GM23338 (cell line): ENCODE measurements around the gene ADAT2. TPM values are rescaled to one million over a fixed set of nuclear protein-coding genes. Genes with fewer than 3 reads are reported as not detected.

Source experiments
- ATAC-seq: fragments of 200-7000 bp; cut with Tn5 transposase; 3 replicates; pipeline ENCODE4 v1.9.1; 2020
- DNase-seq: peaks from one replicate; pipeline ENCODE4 v3.0.0-alpha.2; 2015; ENCODE audit warnings: low spot score
- H2AFZ ChIP-seq: fragments of 200-600 bp; sonication (generic); 2 replicates; pipeline ENCODE4 v1.8.0; 2016; ENCODE audit warnings: antibody characterized with exemption, mild to moderate bottlenecking, moderate library complexity
- H3F3A ChIP-seq: fragments of 200-600 bp; sonication (generic); replicated peaks from 2 replicates; pipeline ENCODE4 v1.8.0; 2017; ENCODE audit warnings: antibody characterized with exemption, mixed run types, low read depth
- H3K27ac ChIP-seq: fragments of 200-600 bp; sonication (generic); 2 replicates; pipeline ENCODE4 v1.6.1; 2016; ENCODE audit warnings: low read depth
- H3K27me3 ChIP-seq: fragments of 200-600 bp; sonication (generic); 2 replicates; pipeline ENCODE4 v1.8.0; 2016; ENCODE audit warnings: mild to moderate bottlenecking, mixed run types, moderate library complexity; ENCODE audit not compliant: insufficient read depth
- H3K36me3 ChIP-seq: fragments of 200-600 bp; sonication (generic); 2 replicates; pipeline ENCODE4 v1.8.0; 2016; ENCODE audit warnings: mild to moderate bottlenecking; ENCODE audit not compliant: insufficient read depth
- H3K4me1 ChIP-seq: fragments of 200-600 bp; sonication (generic); 2 replicates; pipeline ENCODE4 v1.8.0; 2016; ENCODE audit warnings: mild to moderate bottlenecking, moderate library complexity; ENCODE audit not compliant: insufficient read depth
- H3K4me2 ChIP-seq: fragments of 200-600 bp; sonication (generic); 2 replicates; pipeline ENCODE4 v1.7.1; 2017; ENCODE audit warnings: mixed run types
- H3K4me3 ChIP-seq: fragments of 200-600 bp; sonication (generic); 2 replicates; pipeline ENCODE4 v1.6.1; 2016; ENCODE audit warnings: mixed run types
- H3K79me2 ChIP-seq: fragments of 200-600 bp; sonication (generic); replicated peaks from 2 replicates; pipeline ENCODE4 v1.8.0; 2017; ENCODE audit warnings: mild to moderate bottlenecking; ENCODE audit not compliant: insufficient read depth
- H3K9me2 ChIP-seq: fragments of 200-600 bp; sonication (generic); 2 replicates; pipeline ENCODE4 v1.8.0; 2017; ENCODE audit not compliant: insufficient read depth
- H4K20me1 ChIP-seq: fragments of 200-600 bp; sonication (generic); replicated peaks from 2 replicates; pipeline ENCODE4 v1.8.0; 2017; ENCODE audit warnings: mild to moderate bottlenecking; ENCODE audit not compliant: insufficient read depth
- H3K27ac Mint-ChIP-seq: 2 replicates; pipeline ENCODE4 v1.8.0; 2020; ENCODE audit warnings: inconsistent platforms, mild to moderate bottlenecking, moderate library complexity, mixed read lengths
- H3K27me3 Mint-ChIP-seq: 3 replicates; pipeline ENCODE4 v1.8.0; 2022; ENCODE audit warnings: low read depth, mild to moderate bottlenecking, moderate library complexity, mixed read lengths, inconsistent platforms; ENCODE audit not compliant: insufficient read depth, poor library complexity
- H3K36me3 Mint-ChIP-seq: 3 replicates; pipeline ENCODE4 v1.8.0; 2021; ENCODE audit warnings: low read depth, mild to moderate bottlenecking, inconsistent platforms, moderate library complexity, mixed read lengths
- H3K4me1 Mint-ChIP-seq: 3 replicates; pipeline ENCODE4 v1.8.0; 2020; ENCODE audit warnings: mild to moderate bottlenecking, inconsistent platforms, mixed read lengths
- H3K4me3 Mint-ChIP-seq: 3 replicates; pipeline ENCODE4 v1.8.0; 2021; ENCODE audit warnings: moderate library complexity, mild to moderate bottlenecking, inconsistent platforms, mixed read lengths
- H3K9me3 Mint-ChIP-seq: 3 replicates; pipeline ENCODE4 v1.8.0; 2020; ENCODE audit warnings: moderate library complexity, mild to moderate bottlenecking, inconsistent platforms, mixed read lengths
- CREB1 ChIP-seq: fragments of 250-450 bp; sonication (Bioruptor Pico); IDR thresholded peaks from 2 replicates; pipeline ENCODE4 v1.5.0; 2020; ENCODE audit warnings: low read depth, mild to moderate bottlenecking, moderate library complexity
- CTCF ChIP-seq, 2 experiments: fragments of 200-600 bp in 1 of 2; sonication (generic) in 1 of 2; conservative IDR thresholded peaks; 2 replicates each; pipeline versions ENCODE4 v1.5.1 to v1.6.1; 2016 to 2017; ENCODE audit warnings: antibody characterized with exemption in 2 of 2, low read depth in 2 of 2, mild to moderate bottlenecking in 2 of 2, moderate library complexity in 1 of 2
- EZH2 ChIP-seq: fragments of 200-600 bp; sonication (generic); IDR thresholded peaks from one replicate; pipeline ENCODE4 v1.8.0; 2017; ENCODE audit warnings: antibody characterized with exemption, mild to moderate bottlenecking, low read depth; ENCODE audit not compliant: unreplicated experiment
- EZH2phosphoT487 ChIP-seq: fragments of 200-600 bp; sonication (generic); IDR thresholded peaks from one replicate; pipeline ENCODE4 v1.8.1; 2018; ENCODE audit warnings: antibody characterized with exemption; ENCODE audit not compliant: unreplicated experiment
- JUNB ChIP-seq: IDR thresholded peaks from one replicate; pipeline ENCODE4 v1.6.1; 2016; ENCODE audit warnings: antibody characterized with exemption; ENCODE audit not compliant: unreplicated experiment
- NANOG ChIP-seq: IDR thresholded peaks from 2 replicates; pipeline ENCODE4 v1.6.1; 2016; ENCODE audit warnings: antibody characterized with exemption, borderline replicate concordance
- POLR2AphosphoS5 ChIP-seq: IDR thresholded peaks from 2 replicates; pipeline ENCODE4 v1.6.1; 2016; ENCODE audit warnings: antibody characterized with exemption, low read depth
- REST ChIP-seq: IDR thresholded peaks from one replicate; pipeline ENCODE4 v1.6.1; 2018; ENCODE audit warnings: antibody characterized with exemption; ENCODE audit not compliant: unreplicated experiment
- STAT1 ChIP-seq: IDR thresholded peaks from one replicate; pipeline ENCODE4 v1.6.1; 2016; ENCODE audit warnings: antibody characterized with exemption; ENCODE audit not compliant: unreplicated experiment
- ZNF114 ChIP-seq: fragments of 250-450 bp; sonication (Bioruptor Pico); IDR thresholded peaks from 2 replicates; pipeline ENCODE4 v1.5.0; 2020; ENCODE audit warnings: mild to moderate bottlenecking, moderate library complexity
- ZNF462 ChIP-seq: fragments of 250-450 bp; sonication (Bioruptor Pico); IDR thresholded peaks from 2 replicates; pipeline ENCODE4 v1.5.0; 2020; ENCODE audit warnings: mild to moderate bottlenecking, moderate library complexity
- polyA plus RNA-seq: library from polyadenylated mRNA; unstranded; fragments of >200 nt; fragmentation: Nextera tagmentation; extraction: Ambion mirVana; gene quantifications from 2 replicates; pipeline ENCODE4 v1.2.1, GENCODE V29; 2016
- total RNA-seq: library from RNA; depleted of rRNA; stranded (reverse); fragments of >200 nt; shearing (Covaris generic); gene quantifications from 2 replicates; pipeline ENCODE4 v1.2.3, GENCODE V29; 2014

Gene ADAT2
- total and polyA plus RNA-seq, 2 experiments from 2014 or later, result 7.4 to 13.7 TPM

GRCh38 chr6:143401068-143401446 is 49.4 kb downstream of the ADAT2 start:
- Histone ChIP-seq H3K79me2 (no peaks in the 10 kb centered on the region), H4K20me1 (no peaks in the 10 kb centered on the region), H3K36me3 (no peaks in the 10 kb centered on the region), H3K4me3 (no peak overlapping the region), H3K27ac (no peak overlapping the region), H3K4me2 (no peak overlapping the region), H2AFZ (peak overlapping the region; percentile 84), H3K4me1 (peaks cover 47% of the 10 kb centered on the region), H3K27me3 (no peaks in the 10 kb centered on the region), H3K9me2 (no peaks in the 10 kb centered on the region), H3F3A (no peaks in the 10 kb centered on the region)
- DNase-seq, result no peak
- peaks cover 39% of the 10 kb centered on the region for H3K4me1 Mint-ChIP-seq
- H3K27ac Mint-ChIP-seq, result no peak overlapping the region
- no peaks in the 10 kb centered on the region for H3K36me3 Mint-ChIP-seq
- ATAC-seq, result no peak
- TF ChIP-seq EZH2phosphoT487 (no peak), JUNB (no peak), POLR2AphosphoS5 (no peak), CTCF (conservative IDR thresholded peaks at IDR 0.05; ENCODE audit: low read depth in 2 of 2) (no peak), EZH2 (no peak), STAT1 (no peak), ZNF462 (CRISPR knock-in tag) (no peak), ZNF114 (no peak), REST (no peak), NANOG (no peak), CREB1 (CRISPR knock-in tag) (no peak)
- H3K9me3 Mint-ChIP-seq, result no peaks in the 10 kb centered on the region
- H3K27me3 Mint-ChIP-seq, result no peaks in the 10 kb centered on the region
- H3K4me3 Mint-ChIP-seq, result no peak overlapping the region
